MCF 10A (cell line): Measurements from ENCODE around the gene PTGR3. TPM values are rescaled to one million over a fixed set of nuclear protein-coding genes. Genes with fewer than 3 reads are reported as not detected.

ENCODE experiments used
- BruUV-seq: library from RNA; stranded (reverse); fragments of 400-500 nt; replicated peaks from 2 replicates; lab custom pipeline; 2021; lab: Mats Ljungman, UMichigan
- CTCF ChIA-PET: fragments of 300-600 bp; sonication (Branson Sonifier 250); formaldehyde crosslinking; extraction: SDS; loops from one replicate; lab custom pipeline; 2021; ENCODE audit warnings: antibody characterized with exemption, inconsistent platforms; lab: Yijun Ruan, JAX
- POLR2A ChIA-PET: fragments of 300-600, 350-650 bp; sonication (Branson Sonifier 250); formaldehyde crosslinking; extraction: SDS; loops from one replicate; lab custom pipeline; 2020; ENCODE audit warnings: antibody characterized with exemption, inconsistent platforms; lab: Yijun Ruan, JAX
- DNase-seq: peaks from one replicate; pipeline ENCODE4 v3.0.0-alpha.2; 2018; ENCODE audit not compliant: unreplicated experiment
- H3K27ac Mint-ChIP-seq: one replicate; pipeline ENCODE4 v1.8.0; 2022; ENCODE audit warnings: mild to moderate bottlenecking, low read depth, mixed read lengths; ENCODE audit not compliant: unreplicated experiment
- H3K27me3 Mint-ChIP-seq: one replicate; pipeline ENCODE4 v1.8.0; 2022; ENCODE audit warnings: mixed read lengths; ENCODE audit not compliant: insufficient read depth, unreplicated experiment
- H3K36me3 Mint-ChIP-seq: one replicate; pipeline ENCODE4 v1.8.0; 2022; ENCODE audit warnings: mild to moderate bottlenecking, moderate library complexity, mixed read lengths; ENCODE audit not compliant: insufficient read depth, unreplicated experiment
- H3K4me1 Mint-ChIP-seq: one replicate; pipeline ENCODE4 v1.8.0; 2022; ENCODE audit warnings: mixed read lengths; ENCODE audit not compliant: insufficient read depth, unreplicated experiment
- H3K4me3 Mint-ChIP-seq: one replicate; pipeline ENCODE4 v1.8.0; 2022; ENCODE audit warnings: mild to moderate bottlenecking, moderate library complexity, mixed read lengths; ENCODE audit not compliant: unreplicated experiment
- H3K9me3 Mint-ChIP-seq: one replicate; pipeline ENCODE4 v1.8.0; 2022; ENCODE audit warnings: mixed read lengths; ENCODE audit not compliant: unreplicated experiment
- intact Hi-C: fragments of 100-400 bp; cut with micrococcal nuclease; formaldehyde crosslinking; loops from 2 replicates; pipeline ENCODE4 v1.14.1; 2022
- total RNA-seq: library from RNA; stranded (reverse); gene quantifications from 2 replicates; pipeline ENCODE4 v1.2.3, GENCODE V29; 2022
- TF ChIP-seq, protein P1 (sequence below): fragments of 200-600 bp; IDR thresholded peaks from one replicate; pipeline ENCODE4 v1.8.0; 2022; ENCODE audit warnings: antibody characterized with exemption, mild to moderate bottlenecking; ENCODE audit not compliant: unreplicated experiment

The PTGR3 gene
- total RNA-seq, 1 experiment from 2014 or later: 20.6 TPM

DNA sequence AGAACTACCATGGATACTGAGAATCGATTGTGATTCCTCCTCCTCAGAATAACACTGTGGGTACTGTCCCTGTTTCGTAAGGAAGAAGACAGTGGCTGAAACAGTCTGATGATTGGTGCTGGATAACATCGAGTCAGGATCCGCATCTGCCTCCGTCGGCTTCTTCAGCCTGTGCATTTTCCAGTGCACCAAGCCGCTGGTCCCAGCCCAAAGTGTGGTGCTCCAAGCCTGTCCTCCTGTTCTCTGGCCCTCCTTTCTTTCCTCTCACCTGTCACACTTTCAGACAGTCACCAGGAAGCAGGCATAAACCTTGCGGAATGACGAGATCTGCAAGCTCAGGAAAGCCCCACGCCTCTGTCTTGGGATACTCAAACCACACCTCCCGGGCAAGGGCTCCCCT lies 30.6 kb downstream of the PTGR3 start:
- TF ChIP-seq, protein P1, sequence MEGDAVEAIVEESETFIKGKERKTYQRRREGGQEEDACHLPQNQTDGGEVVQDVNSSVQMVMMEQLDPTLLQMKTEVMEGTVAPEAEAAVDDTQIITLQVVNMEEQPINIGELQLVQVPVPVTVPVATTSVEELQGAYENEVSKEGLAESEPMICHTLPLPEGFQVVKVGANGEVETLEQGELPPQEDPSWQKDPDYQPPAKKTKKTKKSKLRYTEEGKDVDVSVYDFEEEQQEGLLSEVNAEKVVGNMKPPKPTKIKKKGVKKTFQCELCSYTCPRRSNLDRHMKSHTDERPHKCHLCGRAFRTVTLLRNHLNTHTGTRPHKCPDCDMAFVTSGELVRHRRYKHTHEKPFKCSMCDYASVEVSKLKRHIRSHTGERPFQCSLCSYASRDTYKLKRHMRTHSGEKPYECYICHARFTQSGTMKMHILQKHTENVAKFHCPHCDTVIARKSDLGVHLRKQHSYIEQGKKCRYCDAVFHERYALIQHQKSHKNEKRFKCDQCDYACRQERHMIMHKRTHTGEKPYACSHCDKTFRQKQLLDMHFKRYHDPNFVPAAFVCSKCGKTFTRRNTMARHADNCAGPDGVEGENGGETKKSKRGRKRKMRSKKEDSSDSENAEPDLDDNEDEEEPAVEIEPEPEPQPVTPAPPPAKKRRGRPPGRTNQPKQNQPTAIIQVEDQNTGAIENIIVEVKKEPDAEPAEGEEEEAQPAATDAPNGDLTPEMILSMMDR: no peak
- H3K4me3 Mint-ChIP-seq: no peak overlapping the region
- BruUV-seq: no TSS peak
- ChIA-PET POLR2A (no interaction called here), CTCF (no interaction called here)
- H3K27ac Mint-ChIP-seq: no peak overlapping the region
- intact Hi-C loops: no loop called here
- no peaks in the 10 kb centered on the region for H3K36me3 Mint-ChIP-seq
- no peaks in the 10 kb centered on the region for H3K27me3 Mint-ChIP-seq
- H3K9me3 Mint-ChIP-seq: no peaks in the 10 kb centered on the region
- H3K4me1 Mint-ChIP-seq: peaks cover 2% of the 10 kb centered on the region
- DNase-seq: no peak

DNA sequence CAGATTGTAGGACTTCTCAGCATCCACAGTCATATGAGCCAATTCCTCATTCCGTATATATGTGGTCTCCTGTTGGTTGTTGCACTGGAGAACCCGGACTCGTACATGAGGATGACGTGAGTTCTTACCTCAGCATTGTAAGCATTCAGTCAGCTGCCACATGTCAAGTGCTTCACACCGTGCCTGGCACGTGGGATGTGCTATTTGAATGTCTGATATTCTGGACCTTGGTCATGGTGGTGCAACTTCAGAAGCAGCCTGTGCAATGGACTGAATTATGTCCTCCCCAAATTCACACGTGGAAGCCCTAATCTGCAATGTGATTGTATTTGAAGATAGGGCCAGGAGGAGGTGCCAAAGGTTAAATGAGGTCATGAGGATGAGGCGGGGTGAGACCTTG lies 32.1 kb downstream of the PTGR3 start:
- intact Hi-C loops: no loop called here
- POLR2A ChIA-PET: no interaction called here
- CTCF ChIA-PET: no interaction called here
- no peak for DNase-seq
- Mint-ChIP-seq H3K4me3 (no peak overlapping the region), H3K36me3 (no peaks in the 10 kb centered on the region), H3K27ac (no peak overlapping the region), H3K9me3 (no peaks in the 10 kb centered on the region), H3K27me3 (peaks cover 7% of the 10 kb centered on the region), H3K4me1 (no peaks in the 10 kb centered on the region)
- BruUV-seq: no TSS peak
- TF ChIP-seq, protein P1: no peak

- DNase-seq: no peak
- H3K4me1 Mint-ChIP-seq: no peaks in the 10 kb centered on the region
- peaks cover 10% of the 10 kb centered on the region for H3K27me3 Mint-ChIP-seq
- H3K4me3 Mint-ChIP-seq: no peak overlapping the region
- TF ChIP-seq, protein P1: no peak
- H3K27ac Mint-ChIP-seq: no peak overlapping the region
- no TSS peak for BruUV-seq
- intact Hi-C loops: no loop called here
- ChIA-PET CTCF (no interaction called here), POLR2A (no interaction called here)
- no peaks in the 10 kb centered on the region for H3K36me3 Mint-ChIP-seq
- H3K9me3 Mint-ChIP-seq: no peaks in the 10 kb centered on the region
These were observed 35.2 kb downstream of the PTGR3 start for GRCh38 chr18:75173738-75174137.

DNA sequence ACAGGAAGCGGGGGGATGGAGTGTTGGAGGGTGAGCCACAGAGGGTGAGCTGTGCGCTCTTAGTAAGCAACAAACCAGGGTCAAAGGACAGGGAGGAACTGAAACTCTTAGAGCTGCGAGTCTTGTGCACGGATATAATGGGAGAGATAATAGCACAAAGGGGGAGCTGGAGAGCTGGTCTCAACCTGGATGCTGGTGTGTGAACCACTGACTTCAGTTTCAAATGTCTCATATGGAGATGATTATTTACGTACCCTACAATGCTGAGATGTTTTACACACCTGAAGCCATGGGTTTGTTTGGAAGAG lies 35.9 kb downstream of the PTGR3 start:
- H3K36me3 Mint-ChIP-seq: no peaks in the 10 kb centered on the region
- no peaks in the 10 kb centered on the region for H3K4me1 Mint-ChIP-seq
- no peak overlapping the region for H3K4me3 Mint-ChIP-seq
- H3K9me3 Mint-ChIP-seq: no peaks in the 10 kb centered on the region
- intact Hi-C loops: no loop called here
- no peak for DNase-seq
- CTCF ChIA-PET: interaction anchor here (0.7 kb wide), 1 partner anchor 193 kb away, joined by 3 read pairs; no protein-coding TSS in a partner anchor
- POLR2A ChIA-PET: no interaction called here
- H3K27me3 Mint-ChIP-seq: peaks cover 10% of the 10 kb centered on the region
- H3K27ac Mint-ChIP-seq: no peak overlapping the region
- BruUV-seq: no TSS peak
- TF ChIP-seq, protein P1: no peak
